Sigmoid colon (tissue), 4 donors: ENCODE measurements around the gene APOBEC4.

Experiments used
- EP300 ChIP-seq, 4 donors: sonication (generic); formaldehyde crosslinking; IDR thresholded peaks; one replicate each; pipeline ENCODE4 v1.6.1; 2017; ENCODE audit warnings: antibody characterized with exemption in 4 of 4
- POLR2A ChIP-seq, 2 donors: fragments of 450-650 bp; IDR thresholded peaks; one replicate each; pipeline ENCODE4 v1.6.1; 2016; ENCODE audit warnings: antibody characterized with exemption in 2 of 2, mild to moderate bottlenecking in 2 of 2, moderate library complexity in 2 of 2
- POLR2AphosphoS5 ChIP-seq, 4 donors: sonication (generic); formaldehyde crosslinking; IDR thresholded peaks; one replicate each; pipeline ENCODE4 v1.6.1; 2017; ENCODE audit warnings: antibody characterized with exemption in 4 of 4
- TF ChIP-seq, protein P1 (sequence below), 4 experiments: fragments of 450-650 bp in 3 of 4; fragments of 200-600 bp in 1 of 4; IDR thresholded peaks; one replicate each; pipeline ENCODE4 v1.5.1; 2016 to 2019; ENCODE audit warnings: antibody characterized with exemption in 4 of 4, mild to moderate bottlenecking in 3 of 4, moderate library complexity in 2 of 4

DNA sequence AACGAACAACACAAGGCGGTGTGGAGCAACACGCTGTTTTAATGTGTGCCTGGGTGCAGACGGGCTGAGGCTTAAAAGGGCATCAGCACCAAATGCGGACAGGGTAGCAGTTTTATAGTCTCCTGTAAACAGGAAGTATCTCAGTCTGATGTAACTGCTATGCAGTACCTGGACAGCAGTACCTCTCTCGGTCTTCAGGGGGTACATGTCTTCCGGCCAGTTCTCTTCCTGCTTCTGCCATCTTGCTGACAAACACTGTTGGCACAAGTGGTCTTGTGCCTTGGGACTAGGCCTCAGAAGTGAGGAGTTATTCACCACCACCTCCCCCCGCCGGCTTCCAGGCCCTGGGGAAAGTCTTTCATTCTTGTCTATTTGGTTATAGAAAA, 49.7 kb upstream of the APOBEC4 start:
- TF ChIP-seq, protein P1, sequence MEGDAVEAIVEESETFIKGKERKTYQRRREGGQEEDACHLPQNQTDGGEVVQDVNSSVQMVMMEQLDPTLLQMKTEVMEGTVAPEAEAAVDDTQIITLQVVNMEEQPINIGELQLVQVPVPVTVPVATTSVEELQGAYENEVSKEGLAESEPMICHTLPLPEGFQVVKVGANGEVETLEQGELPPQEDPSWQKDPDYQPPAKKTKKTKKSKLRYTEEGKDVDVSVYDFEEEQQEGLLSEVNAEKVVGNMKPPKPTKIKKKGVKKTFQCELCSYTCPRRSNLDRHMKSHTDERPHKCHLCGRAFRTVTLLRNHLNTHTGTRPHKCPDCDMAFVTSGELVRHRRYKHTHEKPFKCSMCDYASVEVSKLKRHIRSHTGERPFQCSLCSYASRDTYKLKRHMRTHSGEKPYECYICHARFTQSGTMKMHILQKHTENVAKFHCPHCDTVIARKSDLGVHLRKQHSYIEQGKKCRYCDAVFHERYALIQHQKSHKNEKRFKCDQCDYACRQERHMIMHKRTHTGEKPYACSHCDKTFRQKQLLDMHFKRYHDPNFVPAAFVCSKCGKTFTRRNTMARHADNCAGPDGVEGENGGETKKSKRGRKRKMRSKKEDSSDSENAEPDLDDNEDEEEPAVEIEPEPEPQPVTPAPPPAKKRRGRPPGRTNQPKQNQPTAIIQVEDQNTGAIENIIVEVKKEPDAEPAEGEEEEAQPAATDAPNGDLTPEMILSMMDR (IDR thresholded peaks at IDR 0.05), result no peak
- TF ChIP-seq POLR2AphosphoS5 (IDR thresholded peaks at IDR 0.05), result no peak
- TF ChIP-seq POLR2A (IDR thresholded peaks at IDR 0.05), result no peak
- no peak for TF ChIP-seq EP300 (IDR thresholded peaks at IDR 0.05)
